H9 (cell line): ENCODE data around the gene CATSPERE. TPM values are rescaled to one million over a fixed set of nuclear protein-coding genes. Genes with fewer than 3 reads are reported as not detected.

Experiments
- DNase-seq: peaks from one replicate; pipeline ENCODE4 v3.0.0-alpha.2; 2017
- H2AFZ ChIP-seq: one replicate; pipeline ENCODE4 v1.6.1; 2013; ENCODE audit warnings: mild to moderate bottlenecking, low read length, control low read depth, moderate library complexity
- H2AK5ac ChIP-seq: 2 replicates; pipeline ENCODE4 v1.6.1; 2013; ENCODE audit warnings: low read length, control low read depth, mixed read lengths; ENCODE audit not compliant: insufficient read length
- H2BK120ac ChIP-seq: one replicate; pipeline ENCODE4 v1.6.1; 2013; ENCODE audit warnings: low read depth, mild to moderate bottlenecking, low read length, control low read depth, inconsistent platforms; ENCODE audit not compliant: poor library complexity, severe bottlenecking
- H2BK12ac ChIP-seq: 2 replicates; pipeline ENCODE4 v1.6.1; 2013; ENCODE audit warnings: low read length, control low read depth, mixed read lengths, low read depth; ENCODE audit not compliant: insufficient read length
- H2BK15ac ChIP-seq: 2 replicates; pipeline ENCODE4 v1.6.1; 2013; ENCODE audit warnings: low read depth, low read length, control low read depth
- H2BK20ac ChIP-seq: one replicate; pipeline ENCODE4 v1.6.1; 2013; ENCODE audit warnings: low read depth, mild to moderate bottlenecking, low read length, control low read depth, inconsistent platforms; ENCODE audit not compliant: poor library complexity, severe bottlenecking
- H2BK5ac ChIP-seq: 2 replicates; pipeline ENCODE4 v1.6.1; 2013; ENCODE audit warnings: low read length, control low read depth, mixed read lengths; ENCODE audit not compliant: insufficient read length
- H3K14ac ChIP-seq: 2 replicates; pipeline ENCODE4 v1.6.1; 2013; ENCODE audit warnings: low read length, control low read depth; ENCODE audit not compliant: insufficient read depth
- H3K18ac ChIP-seq: 2 replicates; pipeline ENCODE4 v1.6.1; 2013; ENCODE audit warnings: low read depth, mild to moderate bottlenecking, mixed read lengths, low read length, control low read depth; ENCODE audit not compliant: insufficient read length
- H3K23ac ChIP-seq: 2 replicates; pipeline ENCODE4 v1.6.1; 2013; ENCODE audit warnings: low read length, control low read depth, mixed read lengths, low read depth; ENCODE audit not compliant: insufficient read length
- H3K23me2 ChIP-seq: 2 replicates; pipeline ENCODE4 v1.6.1; 2013; ENCODE audit warnings: low read depth, mild to moderate bottlenecking, mixed read lengths, low read length, control low read depth; ENCODE audit not compliant: insufficient read length, poor library complexity, severe bottlenecking
- H3K27ac ChIP-seq: 2 replicates; pipeline ENCODE4 v1.5.1; 2013; ENCODE audit warnings: low read length, control low read depth, mixed read lengths, low read depth; ENCODE audit not compliant: insufficient read length
- H3K27me3 ChIP-seq: 2 replicates; pipeline ENCODE4 v1.6.1; 2013; ENCODE audit warnings: low read length, control low read depth, inconsistent platforms; ENCODE audit not compliant: insufficient read depth
- H3K4ac ChIP-seq: 2 replicates; pipeline ENCODE4 v1.6.1; 2013; ENCODE audit warnings: low read depth, mild to moderate bottlenecking, control low read depth, inconsistent platforms, low read length, moderate library complexity
- H3K4me1 ChIP-seq: 2 replicates; pipeline ENCODE4 v1.6.1; 2013; ENCODE audit warnings: low read length, control low read depth, inconsistent platforms; ENCODE audit not compliant: insufficient read depth
- H3K4me2 ChIP-seq: 2 replicates; pipeline ENCODE4 v1.6.1; 2013; ENCODE audit warnings: low read length, control low read depth, mixed read lengths; ENCODE audit not compliant: insufficient read length, insufficient read depth
- H3K56ac ChIP-seq: 2 replicates; pipeline ENCODE4 v1.6.1; 2013; ENCODE audit warnings: low read depth, mild to moderate bottlenecking, mixed read lengths, low read length, control low read depth; ENCODE audit not compliant: insufficient read length
- H3K79me1 ChIP-seq: 2 replicates; pipeline ENCODE4 v1.6.1; 2013; ENCODE audit warnings: low read depth, mild to moderate bottlenecking, moderate library complexity, low read length, control low read depth, inconsistent platforms; ENCODE audit not compliant: insufficient read depth, poor library complexity, severe bottlenecking
- H3K79me2 ChIP-seq: 2 replicates; pipeline ENCODE4 v1.6.1; 2013; ENCODE audit warnings: low read length, control low read depth, inconsistent platforms; ENCODE audit not compliant: insufficient read depth
- H3K9ac ChIP-seq: 2 replicates; pipeline ENCODE4 v1.6.1; 2013; ENCODE audit warnings: low read length, control low read depth, mixed read lengths; ENCODE audit not compliant: insufficient read length; ENCODE audit errors: extremely low read depth
- H3K9me3 ChIP-seq: one replicate; pipeline ENCODE4 v1.6.1; 2013; ENCODE audit warnings: low read depth, low read length, inconsistent platforms; ENCODE audit not compliant: control insufficient read depth
- H3T11ph ChIP-seq: one replicate; pipeline ENCODE4 v1.6.1; 2013; ENCODE audit warnings: mild to moderate bottlenecking, low read length, control low read depth, inconsistent platforms
- H4K20me1 ChIP-seq: one replicate; pipeline ENCODE4 v1.6.1; 2013; ENCODE audit not compliant: control insufficient read depth, insufficient read length, insufficient read depth
- H4K5ac ChIP-seq: 2 replicates; pipeline ENCODE4 v1.6.1; 2013; ENCODE audit warnings: low read depth, mild to moderate bottlenecking, mixed read lengths, low read length, control low read depth; ENCODE audit not compliant: insufficient read length
- H4K8ac ChIP-seq: replicated peaks from 2 replicates; pipeline ENCODE4 v1.6.1; 2013; ENCODE audit warnings: low read length, control low read depth, mixed read lengths, low read depth; ENCODE audit not compliant: insufficient read length
- H4K91ac ChIP-seq: 2 replicates; pipeline ENCODE4 v1.6.1; 2013; ENCODE audit warnings: low read depth, mild to moderate bottlenecking, moderate library complexity, mixed read lengths, low read length, control low read depth; ENCODE audit not compliant: insufficient read length
- H3K27ac Mint-ChIP-seq, 3 experiments: 2 replicates in 2 of 3; 3 replicates in 1 of 3; pipeline ENCODE4 v1.8.0; 2020 to 2021; ENCODE audit warnings: mixed read lengths in 3 of 3, mild to moderate bottlenecking in 1 of 3, moderate library complexity in 1 of 3
- H3K27me3 Mint-ChIP-seq: 2 replicates; pipeline ENCODE4 v1.8.0; 2021; ENCODE audit warnings: low read depth, mild to moderate bottlenecking, moderate library complexity, mixed read lengths
- H3K36me3 Mint-ChIP-seq, 3 experiments: 2 replicates in 2 of 3; 3 replicates in 1 of 3; pipeline ENCODE4 v1.8.0; 2020 to 2021; ENCODE audit warnings: low read depth in 3 of 3, mixed read lengths in 3 of 3; ENCODE audit not compliant: insufficient read depth in 1 of 3
- H3K4me1 Mint-ChIP-seq, 2 experiments: 2 replicates each; pipeline ENCODE4 v1.8.0; 2020; ENCODE audit warnings: mixed read lengths in 2 of 2
- H3K4me3 Mint-ChIP-seq, 2 experiments: 2 replicates in 1 of 2; 3 replicates in 1 of 2; pipeline ENCODE4 v1.8.0; 2020 to 2021; ENCODE audit warnings: mild to moderate bottlenecking in 2 of 2, mixed read lengths in 2 of 2, moderate library complexity in 1 of 2
- H3K9me3 Mint-ChIP-seq, 2 experiments: 2 replicates in 1 of 2; 3 replicates in 1 of 2; pipeline ENCODE4 v1.8.0; 2020; ENCODE audit warnings: mild to moderate bottlenecking in 2 of 2, mixed read lengths in 2 of 2, moderate library complexity in 1 of 2
- total RNA-seq: library from RNA; stranded (reverse); gene quantifications from 2 replicates; pipeline ENCODE4 v1.2.1, GENCODE V29; 2021
- TF ChIP-seq, protein P1 (sequence below): fragments of 200-600 bp; sonication (generic); conservative IDR thresholded peaks from 3 replicates; pipeline ENCODE4 v1.8.0; 2021; ENCODE audit warnings: antibody characterized with exemption, mild to moderate bottlenecking

The CATSPERE gene
- total RNA-seq, 1 experiment from 2014 or later, result 0.31 TPM

DNA sequence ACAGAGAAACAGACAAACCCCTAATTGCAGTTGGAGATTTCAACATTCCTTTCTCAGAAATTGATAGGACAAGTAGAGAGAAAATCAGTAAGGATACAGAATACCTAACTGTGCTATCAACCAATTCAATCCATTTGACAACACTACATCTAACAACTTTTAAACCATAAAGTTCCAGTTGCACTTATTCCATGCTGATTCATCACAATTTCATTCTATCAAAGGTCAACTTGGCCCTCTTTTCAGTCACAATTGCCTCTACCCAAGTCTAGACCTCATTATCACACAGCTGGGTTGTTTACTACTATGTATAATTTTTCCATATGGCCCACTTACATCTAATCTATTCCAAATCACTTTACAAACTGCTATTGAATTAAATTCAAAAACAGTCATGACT is 172.1 kb downstream of the CATSPERE start:
- no peak overlapping the region for H2AK5ac ChIP-seq
- no peaks in the 10 kb centered on the region for H3K23me2 ChIP-seq
- no peak overlapping the region for H3K4ac ChIP-seq
- H2BK5ac ChIP-seq, result no peak overlapping the region
- Mint-ChIP-seq H3K4me1 (no peaks in the 10 kb centered on the region), H3K4me3 (no peak overlapping the region), H3K27ac (no peak overlapping the region), H3K9me3 (peaks cover 0 to 4% of the 10 kb centered on the region in 2 experiments; a peak in 2 of 5 replicates), H3K27me3 (no peaks in the 10 kb centered on the region), H3K36me3 (peaks cover 0 to 6% (median 0%) of the 10 kb centered on the region in 3 experiments; a peak in 1 of 7 replicates)
- H2BK15ac ChIP-seq, result no peak overlapping the region
- no peaks in the 10 kb centered on the region for H3K79me2 ChIP-seq
- H2BK12ac ChIP-seq, result no peak overlapping the region
- no peak overlapping the region for H4K91ac ChIP-seq
- no peaks in the 10 kb centered on the region for H3K79me1 ChIP-seq
- H3K4me2 ChIP-seq, result no peak overlapping the region
- H4K8ac ChIP-seq, result no peak overlapping the region
- no peak overlapping the region for H4K5ac ChIP-seq
- H2BK120ac ChIP-seq, result no peak overlapping the region
- H3K9ac ChIP-seq, result no peak overlapping the region
- no peaks in the 10 kb centered on the region for H3K4me1 ChIP-seq
- no peak overlapping the region for H3K18ac ChIP-seq
- H3K9me3 ChIP-seq, result no peaks in the 10 kb centered on the region
- TF ChIP-seq, protein P1, sequence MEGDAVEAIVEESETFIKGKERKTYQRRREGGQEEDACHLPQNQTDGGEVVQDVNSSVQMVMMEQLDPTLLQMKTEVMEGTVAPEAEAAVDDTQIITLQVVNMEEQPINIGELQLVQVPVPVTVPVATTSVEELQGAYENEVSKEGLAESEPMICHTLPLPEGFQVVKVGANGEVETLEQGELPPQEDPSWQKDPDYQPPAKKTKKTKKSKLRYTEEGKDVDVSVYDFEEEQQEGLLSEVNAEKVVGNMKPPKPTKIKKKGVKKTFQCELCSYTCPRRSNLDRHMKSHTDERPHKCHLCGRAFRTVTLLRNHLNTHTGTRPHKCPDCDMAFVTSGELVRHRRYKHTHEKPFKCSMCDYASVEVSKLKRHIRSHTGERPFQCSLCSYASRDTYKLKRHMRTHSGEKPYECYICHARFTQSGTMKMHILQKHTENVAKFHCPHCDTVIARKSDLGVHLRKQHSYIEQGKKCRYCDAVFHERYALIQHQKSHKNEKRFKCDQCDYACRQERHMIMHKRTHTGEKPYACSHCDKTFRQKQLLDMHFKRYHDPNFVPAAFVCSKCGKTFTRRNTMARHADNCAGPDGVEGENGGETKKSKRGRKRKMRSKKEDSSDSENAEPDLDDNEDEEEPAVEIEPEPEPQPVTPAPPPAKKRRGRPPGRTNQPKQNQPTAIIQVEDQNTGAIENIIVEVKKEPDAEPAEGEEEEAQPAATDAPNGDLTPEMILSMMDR, result no peak
- H2BK20ac ChIP-seq, result no peak overlapping the region
- no peak overlapping the region for H3K27ac ChIP-seq
- H3K23ac ChIP-seq, result no peak overlapping the region
- no peak overlapping the region for H3K56ac ChIP-seq
- H4K20me1 ChIP-seq, result no peaks in the 10 kb centered on the region
- H3K27me3 ChIP-seq, result no peaks in the 10 kb centered on the region
- H3T11ph ChIP-seq, result no peak overlapping the region
- DNase-seq, result no peak
- H3K14ac ChIP-seq, result no peak overlapping the region
- H2AFZ ChIP-seq, result no peak overlapping the region
